ENCODE measurements around the gene SLAMF6.

The SLAMF6 gene

GRCh38 chr1:160460683-160461287, 62.3 kb downstream of the SLAMF6 start:
- no peak for DNase-seq

- DNase-seq: no peak
These were observed 62.8 kb downstream of the SLAMF6 start for GRCh38 chr1:160460214-160460642.

- DNase-seq: no peak
These were observed 63.4 kb downstream of the SLAMF6 start for GRCh38 chr1:160459687-160460086.

- no peak for DNase-seq
These were observed 64.0 kb downstream of the SLAMF6 start for GRCh38 chr1:160459056-160459455.

- DNase-seq: no peak
These were observed 67.9 kb downstream of the SLAMF6 start for GRCh38 chr1:160455153-160455517.

- no peak for DNase-seq
These were observed 68.5 kb downstream of the SLAMF6 start for GRCh38 chr1:160454371-160455152.

GRCh38 chr1:160453443-160453842, 69.6 kb downstream of the SLAMF6 start:
- no peak for DNase-seq

GRCh38 chr1:160451859-160452232, 71.2 kb downstream of the SLAMF6 start:
- DNase-seq: no peak

GRCh38 chr1:160451119-160451858, 71.8 kb downstream of the SLAMF6 start:
- DNase-seq: no peak

- DNase-seq: no peak
These were observed 73.6 kb downstream of the SLAMF6 start for GRCh38 chr1:160449494-160449893.

GRCh38 chr1:160446945-160447600, 76.0 kb downstream of the SLAMF6 start:
- no peak for DNase-seq

GRCh38 chr1:160439718-160440117, 83.3 kb downstream of the SLAMF6 start:
- no peak for DNase-seq

- DNase-seq: no peak
These were observed 84.1 kb downstream of the SLAMF6 start for GRCh38 chr1:160438935-160439334.

GRCh38 chr1:160438317-160438918, 84.6 kb downstream of the SLAMF6 start:
- DNase-seq: no peak

- DNase-seq: no peak
These were observed 85.4 kb downstream of the SLAMF6 start for GRCh38 chr1:160437432-160438316.

GRCh38 chr1:160436966-160437365, 86.1 kb downstream of the SLAMF6 start:
- DNase-seq: no peak
